Embryonic facial prominence (tissue), 1 donor: ENCODE measurements around the gene MCRS1.
"Not testable (repeated sequence)": the region's sequence is repeated elsewhere in the genome, so short reads cannot be mapped to it uniquely, and the experiment has no call there.

ENCODE experiments used
- DNase-seq: peaks from one replicate; pipeline ENCODE4 v3.0.0-alpha.2; 2016; ENCODE audit errors: extremely low spot score

MCRS1 gene

DNA sequence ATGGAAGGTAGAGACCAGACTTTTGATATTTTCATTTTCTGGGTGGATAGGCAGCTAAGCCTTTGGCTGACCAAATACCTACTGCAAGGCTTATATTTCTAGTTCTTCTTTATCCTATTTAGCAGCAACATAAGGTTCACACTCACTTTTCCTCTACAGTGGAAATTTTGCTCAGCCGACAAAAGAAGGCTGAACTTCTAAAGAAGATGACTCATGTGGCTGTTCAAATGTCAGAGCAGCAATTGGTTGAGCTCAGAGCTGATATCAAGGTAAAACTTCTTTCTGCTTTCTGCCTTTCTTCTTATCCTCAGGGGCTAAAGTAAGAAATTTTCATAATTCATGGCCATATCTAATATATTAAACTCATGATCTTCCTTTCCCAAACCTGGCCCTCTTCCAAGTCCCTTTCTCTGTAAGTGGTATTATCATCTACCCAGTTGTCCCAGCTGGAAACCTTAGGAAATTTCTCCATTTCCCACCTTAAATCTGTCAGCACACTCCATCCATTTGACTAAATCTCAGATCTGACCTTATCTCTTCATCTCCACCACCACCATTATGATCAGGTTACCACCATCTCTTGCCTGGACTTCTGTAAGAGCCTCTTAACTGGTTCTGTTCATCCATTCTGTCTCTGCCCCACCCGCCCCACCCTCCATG lies 48.9 kb downstream of the MCRS1 start:
- DNase-seq: no peak

DNA sequence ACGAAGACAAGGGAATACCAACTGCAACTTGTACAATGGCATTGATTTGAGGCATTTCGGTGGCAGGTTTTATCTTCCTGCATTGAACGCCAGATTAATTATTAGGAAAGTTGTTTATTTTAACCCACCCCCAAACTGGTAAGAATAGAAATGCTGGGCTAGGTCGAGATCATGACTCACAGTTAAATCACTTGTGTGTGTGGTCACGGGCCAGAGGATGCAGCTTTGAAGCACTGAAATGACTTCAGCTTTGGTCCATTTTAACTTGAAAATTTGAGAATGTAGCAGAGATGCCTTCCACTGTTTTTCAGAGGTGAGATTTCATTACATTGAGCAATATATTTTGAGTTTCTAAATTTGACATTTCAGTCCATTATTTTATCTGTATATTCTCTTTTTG lies 52.7 kb downstream of the MCRS1 start:
- DNase-seq: no peak

DNA sequence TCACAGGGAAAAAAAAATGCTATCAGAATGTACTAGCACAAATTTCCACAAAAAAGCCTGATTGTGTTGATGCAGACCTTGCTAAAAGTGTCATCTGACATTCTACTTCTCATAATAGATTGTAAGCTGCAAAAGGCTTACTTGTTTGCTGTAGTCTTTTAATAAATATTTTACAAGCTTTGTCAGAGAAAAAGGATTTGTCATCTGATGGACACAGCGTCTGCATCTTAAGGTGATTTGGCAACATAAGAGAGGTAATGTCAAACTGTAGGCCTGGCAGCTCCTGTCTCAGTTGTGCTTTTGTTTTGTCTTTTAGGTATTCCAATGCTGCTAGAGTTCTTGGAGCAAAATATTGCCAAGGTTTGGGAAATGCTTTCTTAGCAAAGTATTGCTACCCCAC lies 55.4 kb downstream of the MCRS1 start:
- no peak for DNase-seq

GRCh38 chr12:49511410-49511809 lies 56.5 kb downstream of the MCRS1 start:
- no peak for DNase-seq

- not testable (repeated sequence) for DNase-seq
Observed at GRCh38 chr12:49509681-49510080, 58.3 kb downstream of the MCRS1 start.
